ENCODE results near the gene RSPH6A. TPM values are rescaled to one million over a fixed set of nuclear protein-coding genes. Genes with fewer than 3 reads are reported as not detected.
A peak's percentile ranks its signal among the peaks of the same experiment; 100 is the strongest.

The RSPH6A gene
- polyA plus RNA-seq, 1 experiment, result not detected

DNA sequence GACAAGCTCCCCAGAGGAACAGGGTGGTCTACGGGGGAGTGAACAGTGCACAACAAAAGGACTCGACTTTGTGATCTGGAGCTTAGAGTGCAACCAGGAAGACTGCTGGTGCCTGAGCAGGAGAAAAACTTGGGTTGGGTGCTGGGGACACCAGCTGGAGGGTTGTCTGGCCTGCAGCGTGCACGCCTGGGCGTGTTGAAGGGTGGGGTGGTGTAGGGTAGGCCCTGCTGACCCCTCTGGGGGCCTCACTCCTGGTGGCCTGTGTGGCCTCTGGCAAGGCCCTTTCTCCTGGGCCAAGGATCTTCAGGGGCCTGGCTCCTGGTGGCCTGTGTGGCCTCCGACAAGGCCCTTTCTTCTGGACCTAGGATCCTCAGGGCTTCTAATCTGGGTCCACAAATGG lies 4.7 kb upstream of the RSPH6A start:
- no peak for TF ChIP-seq CTCF (IDR thresholded peaks at IDR 0.05; ENCODE audit: low read depth, low read length)

DNA sequence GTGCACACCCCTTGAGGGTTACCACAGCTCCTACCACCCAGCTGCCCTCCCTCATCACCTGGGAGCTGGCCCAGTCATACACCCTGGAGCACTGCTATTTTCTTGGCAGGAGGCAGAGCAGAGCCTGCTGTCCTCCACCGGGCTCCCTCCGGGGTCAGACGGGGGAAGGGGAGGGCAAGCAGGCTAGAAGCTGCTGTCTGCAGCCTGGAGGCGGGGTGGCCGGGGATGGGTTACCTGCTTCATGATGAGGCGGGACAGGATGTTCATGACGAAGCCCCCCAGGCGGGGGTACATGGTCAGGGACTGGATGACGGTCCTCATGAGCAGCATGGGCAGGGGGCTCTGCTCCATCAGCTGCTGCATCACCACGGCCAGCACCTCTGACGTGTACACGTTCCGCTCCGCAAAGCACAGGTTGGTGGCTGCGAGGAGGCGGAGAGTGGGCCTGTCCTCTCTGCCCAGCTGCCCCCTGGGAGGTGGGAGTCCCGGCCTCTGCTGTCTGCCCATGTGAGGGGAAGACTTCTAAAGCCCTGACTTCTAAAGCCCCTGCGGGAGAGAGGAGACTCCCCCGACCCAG lies 2.7 kb upstream of the RSPH6A start:
- POLR2A ChIA-PET, result no interaction called here

More for the DNA sequence above, 4.7 kb upstream of the RSPH6A start:
- ChIA-PET POLR2A (interaction anchor here (1.4 kb wide), 1 partner anchor 8 kb away, joined by 4 read pairs; no protein-coding TSS in a partner anchor), CTCF (no interaction called here)
- no peaks in the 10 kb centered on the region; the same call in 1 of the 2 replicates for H3K9me3 ChIP-seq (ENCODE audit: control insufficient read depth, insufficient read depth, low read length)
- DNase-seq (ENCODE audit: low read depth, low spot score), result no peak
- no peak overlapping the region for H3K4me3 ChIP-seq (ENCODE audit: low read depth, low read length)
- H3K27me3 ChIP-seq (ENCODE audit: control insufficient read depth, insufficient read depth, low read length), result no peaks in the 10 kb centered on the region
- no peak overlapping the region for H3K27ac ChIP-seq (ENCODE audit: low read depth, low read length)

GRCh38 chr19:45817010-45817724 lies 2.1 kb upstream of the RSPH6A start:
- POLR2A ChIA-PET, result interaction anchor here (0.6 to 1.0 kb wide), 3 partner anchors 8 to 215 kb away, joined by 3 to 9 read pairs (median 4); partner anchors contain the start of gene SIX5
- Histone ChIP-seq H3K27me3 (ENCODE audit: control insufficient read depth, insufficient read depth, low read length) (no peaks in the 10 kb centered on the region), H3K4me3 (ENCODE audit: low read depth, low read length) (no peak overlapping the region), H3K27ac (ENCODE audit: low read depth, low read length) (no peak overlapping the region), H3K9me3 (ENCODE audit: control insufficient read depth, insufficient read depth, low read length) (no peaks in the 10 kb centered on the region; the same call in 1 of the 2 replicates)
- CTCF ChIA-PET, result interaction anchor here (0.5 to 2.5 kb wide), 53 partner anchors 9 to 210 kb away, joined by 3 to 42 read pairs (median 4); partner anchors contain the start of genes DMPK, DMWD, FOXA3 and SIX5
- TF ChIP-seq CTCF (IDR thresholded peaks at IDR 0.05; ENCODE audit: low read depth, low read length), result peak; percentile 94
- peak; percentile 85 for DNase-seq (ENCODE audit: low read depth, low spot score)

More for the DNA sequence above, 2.7 kb upstream of the RSPH6A start:
- Histone ChIP-seq H3K9me3 (ENCODE audit: control insufficient read depth, insufficient read depth, low read length) (no peaks in the 10 kb centered on the region; the same call in 1 of the 2 replicates), H3K27ac (ENCODE audit: low read depth, low read length) (no peak overlapping the region), H3K4me3 (ENCODE audit: low read depth, low read length) (no peak overlapping the region), H3K27me3 (ENCODE audit: control insufficient read depth, insufficient read depth, low read length) (no peaks in the 10 kb centered on the region)
- TF ChIP-seq CTCF (IDR thresholded peaks at IDR 0.05; ENCODE audit: low read depth, low read length), result no peak
- DNase-seq (ENCODE audit: low read depth, low spot score), result no peak
- CTCF ChIA-PET, result interaction anchor here (0.6 to 2.5 kb wide), 12 partner anchors 9 to 210 kb away, joined by 3 to 42 read pairs (median 5); no protein-coding TSS in a partner anchor

DNA sequence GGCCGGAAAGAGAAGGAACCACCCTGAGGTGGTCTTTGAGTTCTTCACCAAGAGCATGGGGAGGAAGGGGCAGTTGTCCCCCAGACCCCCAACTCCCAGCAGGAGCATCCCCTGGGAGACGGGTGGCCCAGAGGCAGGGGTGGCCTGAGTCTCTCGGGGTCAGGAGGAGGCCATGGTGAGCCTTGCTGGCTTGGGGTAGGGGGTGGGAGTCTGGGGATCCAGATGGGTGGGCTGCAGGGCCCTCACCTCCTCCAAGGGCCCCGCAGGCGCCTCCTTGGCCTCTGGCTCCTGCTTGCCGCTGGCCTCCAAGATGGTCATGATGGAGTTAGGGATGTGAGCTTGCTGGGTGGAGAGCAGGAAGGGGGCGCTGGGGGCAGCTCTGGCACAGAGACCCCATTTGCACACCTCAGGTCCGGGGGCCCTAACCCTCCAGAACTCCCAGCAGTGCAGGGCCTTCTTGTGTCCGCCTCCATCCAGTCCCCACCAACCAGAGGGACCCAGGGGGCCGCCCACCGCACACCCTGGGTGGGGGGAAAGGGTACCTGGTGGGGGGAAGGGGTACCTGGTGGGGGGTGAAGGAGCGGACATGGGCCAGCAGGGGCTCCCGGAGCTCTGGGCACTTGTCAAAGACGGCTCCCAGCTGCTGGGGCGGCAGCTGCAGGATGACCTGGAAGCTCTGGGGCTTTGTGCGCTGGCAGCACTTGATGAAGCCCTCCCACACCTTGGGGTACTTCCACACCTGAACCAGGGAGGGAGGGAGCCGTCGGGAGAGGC lies 1.3 kb upstream of the RSPH6A start:
- TF ChIP-seq CTCF (IDR thresholded peaks at IDR 0.05; ENCODE audit: low read depth, low read length), result no peak
- ChIA-PET POLR2A (interaction anchor here (0.7 to 1.0 kb wide), 3 partner anchors 46 to 216 kb away, joined by 3 to 9 read pairs (median 4); partner anchors contain the start of gene SIX5), CTCF (interaction anchor here (0.5 to 2.5 kb wide), 48 partner anchors 9 to 210 kb away, joined by 3 to 42 read pairs (median 4); partner anchors contain the start of genes DMPK, DMWD, FOXA3 and SIX5)
- no peak for DNase-seq (ENCODE audit: low read depth, low spot score)
- no peak overlapping the region for H3K4me3 ChIP-seq (ENCODE audit: low read depth, low read length)
- H3K27ac ChIP-seq (ENCODE audit: low read depth, low read length), result no peak overlapping the region
- no peaks in the 10 kb centered on the region for H3K27me3 ChIP-seq (ENCODE audit: control insufficient read depth, insufficient read depth, low read length)
- no peaks in the 10 kb centered on the region; the same call in 1 of the 2 replicates for H3K9me3 ChIP-seq (ENCODE audit: control insufficient read depth, insufficient read depth, low read length)

Data from AG04450 (cell line).